ENCODE data around the gene IFNL4. TPM values are rescaled to one million over a fixed set of nuclear protein-coding genes. Genes with fewer than 3 reads are reported as not detected.

The IFNL4 gene
- total and polyA plus RNA-seq, 2 donors from 2014 or later = not detected

- DNase-seq (no peak), FAIRE-seq (no peak)
- H3K9me3 ChIP-seq (ENCODE audit: control insufficient read depth in 2 of 3, insufficient read depth in 1 of 3, low read length in 3 of 3) = no peaks in the 10 kb centered on the region
- intact Hi-C loops (cut with DNase I) = no loop called here
- no peaks in the 10 kb centered on the region for H3K36me3 ChIP-seq (ENCODE audit: control insufficient read depth in 2 of 3, insufficient read depth in 3 of 3, low read length in 3 of 3)
- H3K27me3 ChIP-seq (ENCODE audit: control insufficient read depth, insufficient read depth, low read length) = no peaks in the 10 kb centered on the region
- H3K4me1 ChIP-seq (ENCODE audit: control insufficient read depth in 2 of 3, insufficient read depth in 2 of 3, low read depth in 1 of 3, low read length in 3 of 3) = no peaks in the 10 kb centered on the region
- TF ChIP-seq CTCF (IDR thresholded peaks at IDR 0.05; ENCODE audit: borderline replicate concordance, extremely low read depth, insufficient read depth) = no peak
- no peak within 1 kb of the TSS for H3K4me3 ChIP-seq (ENCODE audit: low read length in 3 of 3)
- no peak within 1 kb of the TSS for H3K9ac ChIP-seq (ENCODE audit: low read length in 3 of 3)
- H3K27ac ChIP-seq (ENCODE audit: low read depth in 2 of 2, low read length in 2 of 2) = no peak within 1 kb of the TSS
Measured at GRCh38 chr19:39296055-39296645, 47.5 kb upstream of the IFNL4 start, which contains the start of gene IFNL1. Gene IFNL1, plus strand, starts transcription at chr19:39296407. Its CDS starts 15 bp downstream, at chr19:39296422.

- no peak overlapping the region for H3K27ac ChIP-seq (ENCODE audit: low read depth in 2 of 2, low read length in 2 of 2)
- H3K9me3 ChIP-seq (ENCODE audit: control insufficient read depth in 2 of 3, insufficient read depth in 1 of 3, low read length in 3 of 3) = no peaks in the 10 kb centered on the region
- intact Hi-C loops (cut with DNase I) = no loop called here
- FAIRE-seq (no peak), DNase-seq (no peak)
- no peak overlapping the region for H3K4me3 ChIP-seq (ENCODE audit: low read length in 3 of 3)
- no peak overlapping the region for H3K9ac ChIP-seq (ENCODE audit: low read length in 3 of 3)
- no peaks in the 10 kb centered on the region for H3K36me3 ChIP-seq (ENCODE audit: control insufficient read depth in 2 of 3, insufficient read depth in 3 of 3, low read length in 3 of 3)
- H3K4me1 ChIP-seq (ENCODE audit: control insufficient read depth in 2 of 3, insufficient read depth in 2 of 3, low read depth in 1 of 3, low read length in 3 of 3) = no peaks in the 10 kb centered on the region
- TF ChIP-seq CTCF (IDR thresholded peaks at IDR 0.05; ENCODE audit: borderline replicate concordance, extremely low read depth, insufficient read depth) = no peak
- H3K27me3 ChIP-seq (ENCODE audit: control insufficient read depth, insufficient read depth, low read length) = no peaks in the 10 kb centered on the region
Measured at GRCh38 chr19:39293394-39293793, 44.7 kb upstream of the IFNL4 start.

- H3K27me3 ChIP-seq (ENCODE audit: control insufficient read depth, insufficient read depth, low read length) = no peaks in the 10 kb centered on the region
- no peak for TF ChIP-seq CTCF (IDR thresholded peaks at IDR 0.05; ENCODE audit: borderline replicate concordance, extremely low read depth, insufficient read depth)
- no peak overlapping the region for H3K4me3 ChIP-seq (ENCODE audit: low read length in 3 of 3)
- H3K36me3 ChIP-seq (ENCODE audit: control insufficient read depth in 2 of 3, insufficient read depth in 3 of 3, low read length in 3 of 3) = no peaks in the 10 kb centered on the region
- no peak overlapping the region for H3K27ac ChIP-seq (ENCODE audit: low read depth in 2 of 2, low read length in 2 of 2)
- no peak for DNase-seq
- no peaks in the 10 kb centered on the region for H3K4me1 ChIP-seq (ENCODE audit: control insufficient read depth in 2 of 3, insufficient read depth in 2 of 3, low read depth in 1 of 3, low read length in 3 of 3)
- no peak overlapping the region for H3K9ac ChIP-seq (ENCODE audit: low read length in 3 of 3)
- no peak for FAIRE-seq
- intact Hi-C loops (cut with DNase I) = no loop called here
- H3K9me3 ChIP-seq (ENCODE audit: control insufficient read depth in 2 of 3, insufficient read depth in 1 of 3, low read length in 3 of 3) = peaks cover 0 to 21% (median 0%) of the 10 kb centered on the region in 3 donors
Measured at GRCh38 chr19:39284032-39284431, 35.4 kb upstream of the IFNL4 start.

- no peak for FAIRE-seq
Measured at GRCh38 chr19:39282021-39282420, 33.4 kb upstream of the IFNL4 start.

More at GRCh38 chr19:39282021-39282420, 33.4 kb upstream of the IFNL4 start:
- H3K4me1 ChIP-seq (ENCODE audit: control insufficient read depth in 2 of 3, insufficient read depth in 2 of 3, low read depth in 1 of 3, low read length in 3 of 3) = no peaks in the 10 kb centered on the region
- peaks cover 0 to 21% (median 0%) of the 10 kb centered on the region in 3 donors for H3K9me3 ChIP-seq (ENCODE audit: control insufficient read depth in 2 of 3, insufficient read depth in 1 of 3, low read length in 3 of 3)
- TF ChIP-seq CTCF (IDR thresholded peaks at IDR 0.05; ENCODE audit: borderline replicate concordance, extremely low read depth, insufficient read depth) = no peak
- intact Hi-C loops (cut with DNase I) = no loop called here
- H3K27me3 ChIP-seq (ENCODE audit: control insufficient read depth, insufficient read depth, low read length) = no peaks in the 10 kb centered on the region
- H3K9ac ChIP-seq (ENCODE audit: low read length in 3 of 3) = no peak overlapping the region
- H3K36me3 ChIP-seq (ENCODE audit: control insufficient read depth in 2 of 3, insufficient read depth in 3 of 3, low read length in 3 of 3) = no peaks in the 10 kb centered on the region
- DNase-seq = no peak
- H3K27ac ChIP-seq (ENCODE audit: low read depth in 2 of 2, low read length in 2 of 2) = no peak overlapping the region
- H3K4me3 ChIP-seq (ENCODE audit: low read length in 3 of 3) = no peak overlapping the region
